ENCODE data around the gene LGSN.
"Not testable (repeated sequence)": the region's sequence is repeated elsewhere in the genome, so short reads cannot be mapped to it uniquely, and the experiment has no call there.

LGSN gene

DNA sequence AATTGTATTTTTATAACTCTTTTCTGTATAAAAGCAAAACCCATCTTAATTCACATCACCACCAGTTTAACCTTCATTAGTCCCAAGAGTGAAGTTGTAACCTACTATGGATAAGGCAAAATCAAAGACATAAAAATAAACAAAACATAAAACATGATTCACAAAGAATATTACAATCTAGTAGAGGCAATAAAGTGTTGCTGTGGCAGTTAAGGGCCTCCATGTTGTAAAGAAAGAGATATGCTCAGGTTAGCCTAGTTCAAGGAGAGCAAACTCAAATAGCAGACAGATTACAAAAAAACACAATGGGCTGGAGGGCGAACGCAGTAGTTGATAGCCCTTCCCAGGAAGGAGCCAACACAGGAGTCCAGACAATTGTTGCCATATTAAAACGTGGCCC, 13.4 kb downstream of the LGSN start:
- DNase-seq (ENCODE audit: low read depth) = no peak

- no peak for DNase-seq (ENCODE audit: low read depth)
These were observed 14.5 kb downstream of the LGSN start for GRCh38 chr6:63305277-63305676.

GRCh38 chr6:63303476-63303875, 16.3 kb downstream of the LGSN start:
- DNase-seq (ENCODE audit: low read depth) = no peak

- no peak for DNase-seq (ENCODE audit: low read depth)
These were observed 20.1 kb downstream of the LGSN start for GRCh38 chr6:63299667-63300066.

DNA sequence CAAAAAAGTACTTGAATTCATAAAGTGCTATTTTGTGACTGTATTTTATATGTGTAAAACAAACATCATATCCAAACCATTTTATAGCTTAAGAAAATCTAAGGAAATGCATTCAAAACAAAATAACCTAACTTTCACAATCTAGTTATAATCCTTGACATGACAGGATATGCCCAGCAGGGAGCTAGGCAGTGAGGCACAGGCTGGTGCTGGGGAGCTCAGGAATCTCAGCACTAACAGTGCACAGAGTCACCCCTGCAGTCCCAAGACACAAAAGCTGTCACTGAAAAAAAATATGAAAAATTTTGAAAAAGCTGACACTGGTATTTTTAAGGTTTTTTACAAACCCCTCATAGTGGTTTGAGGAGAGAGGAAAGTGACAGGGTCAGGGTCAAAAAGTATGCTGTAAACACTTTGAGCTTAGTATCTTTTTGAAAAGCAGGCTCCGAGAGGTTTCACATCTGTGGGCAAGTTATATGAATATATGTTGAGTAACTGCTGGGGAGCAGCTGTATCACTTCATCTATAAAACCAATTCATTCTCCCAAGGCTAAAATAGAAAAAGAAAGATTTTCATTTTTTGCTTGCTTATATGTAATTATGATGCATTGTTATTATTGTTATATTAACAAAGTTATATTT, 24.1 kb downstream of the LGSN start:
- DNase-seq (ENCODE audit: low read depth) = no peak

DNA sequence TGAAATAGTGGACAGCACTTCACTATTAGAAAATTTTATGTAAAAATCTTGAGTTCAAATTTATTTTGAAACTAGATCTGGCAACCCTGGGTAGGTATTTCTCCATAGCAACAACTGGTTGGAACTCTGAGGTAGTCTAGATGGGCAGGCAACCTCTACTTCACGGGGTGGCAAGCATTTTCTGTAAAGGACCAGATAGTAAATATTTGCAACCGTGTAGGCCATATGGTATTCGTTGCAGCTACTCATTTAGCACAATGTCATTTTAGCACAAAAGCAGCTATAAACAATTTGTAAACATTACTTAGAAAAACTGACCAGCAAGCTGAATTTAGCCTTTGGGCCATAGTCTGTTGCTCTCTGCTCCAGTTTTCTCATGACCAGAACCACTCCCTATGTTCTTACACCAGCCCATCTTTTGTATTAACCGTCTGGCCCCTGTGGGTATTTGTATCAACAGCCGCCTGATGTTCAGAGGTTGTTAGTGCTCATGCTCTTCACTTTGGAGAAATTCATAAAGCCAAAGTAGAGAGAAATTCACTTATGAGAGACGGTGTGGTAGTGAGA, 29.2 kb downstream of the LGSN start:
- DNase-seq (ENCODE audit: low read depth) = no peak

DNA sequence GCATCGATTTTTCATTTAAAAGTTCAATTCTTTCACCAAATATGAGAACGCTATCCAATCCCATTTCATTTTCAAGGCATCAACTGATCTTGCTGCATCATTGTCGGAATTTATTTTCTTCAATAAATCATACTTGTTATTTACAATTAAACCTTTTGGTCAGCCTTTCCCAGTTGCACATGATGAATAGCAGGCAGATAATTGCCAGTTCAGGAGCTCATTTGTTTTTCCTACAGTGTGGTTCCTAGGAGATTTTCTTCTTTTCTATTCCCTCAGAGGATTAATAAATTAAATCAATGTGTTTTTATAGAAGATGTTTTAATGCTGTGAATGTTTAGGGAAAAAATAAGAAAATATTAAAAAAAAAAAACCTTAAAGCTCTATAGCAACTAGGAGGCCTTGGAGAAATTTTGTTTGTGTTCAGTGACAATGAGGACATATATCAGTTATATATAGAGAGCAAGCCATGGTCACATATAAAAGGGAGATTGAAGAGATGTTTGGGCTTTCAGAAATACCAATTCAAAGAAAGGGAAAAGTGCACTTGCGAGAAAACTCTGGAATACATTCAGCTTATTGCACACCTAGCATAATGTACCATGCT, 30.4 kb downstream of the LGSN start:
- DNase-seq (ENCODE audit: low read depth) = no peak

GRCh38 chr6:63280639-63281180, 39.1 kb downstream of the LGSN start:
- DNase-seq (ENCODE audit: low read depth) = no peak

GRCh38 chr6:63278916-63279315, 40.9 kb downstream of the LGSN start:
- DNase-seq (ENCODE audit: low read depth) = no peak

DNA sequence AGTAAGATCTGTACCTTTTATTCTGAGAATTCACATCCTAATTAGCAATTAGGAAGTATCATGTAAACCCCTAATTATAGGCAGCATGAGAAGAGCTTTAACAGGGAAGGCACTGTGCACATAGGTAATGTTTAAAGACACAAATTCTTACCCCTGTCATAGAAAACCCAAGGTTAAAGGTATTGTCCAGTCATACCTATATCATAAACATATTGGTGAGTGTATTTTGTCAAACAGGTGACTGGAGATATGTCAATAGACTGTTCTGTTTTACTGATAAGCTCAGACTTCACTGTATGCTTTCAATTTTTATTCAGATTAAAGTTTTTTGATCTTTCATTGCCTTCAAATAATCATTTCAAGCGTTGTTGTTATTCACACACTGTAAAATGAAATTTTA, 43.8 kb downstream of the LGSN start:
- DNase-seq (ENCODE audit: low read depth) = no peak

DNA sequence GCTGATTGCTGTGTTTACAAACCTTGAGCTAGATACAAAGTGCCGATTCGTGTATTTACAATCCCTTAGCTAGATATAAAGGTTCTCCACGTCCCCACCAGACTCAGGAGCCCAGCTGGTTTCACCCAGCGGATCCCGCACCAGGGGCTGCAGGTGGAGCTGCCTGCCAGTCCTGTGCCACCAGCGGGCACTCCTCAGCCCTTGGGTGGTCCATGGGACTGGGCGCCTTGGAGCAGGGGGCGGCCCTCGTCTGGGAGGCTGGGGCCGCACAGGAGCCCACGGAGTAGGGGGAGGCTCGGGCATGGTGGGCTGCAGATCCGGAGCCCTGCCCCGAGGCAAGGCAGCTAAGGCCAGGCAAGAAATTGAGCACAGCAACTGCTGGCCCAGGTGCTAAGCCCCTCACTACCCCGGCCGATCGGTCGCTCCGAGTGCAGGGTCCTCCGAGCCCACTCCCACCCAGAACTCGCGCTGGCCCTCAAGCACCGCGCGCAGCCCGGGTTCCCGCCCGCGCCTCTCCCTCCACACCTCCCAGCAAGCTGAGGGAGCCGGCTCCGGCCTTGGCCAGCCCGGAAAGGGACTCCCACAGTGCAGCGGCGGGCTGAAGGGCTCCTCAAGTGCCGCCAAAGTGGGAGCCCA, 44.9 kb downstream of the LGSN start:
- DNase-seq (ENCODE audit: low read depth) = not testable (repeated sequence)

GRCh38 chr6:63272397-63272796, 47.4 kb downstream of the LGSN start:
- no peak for DNase-seq (ENCODE audit: low read depth)

- no peak for DNase-seq (ENCODE audit: low read depth)
These were observed 50.3 kb downstream of the LGSN start for GRCh38 chr6:63269470-63269869.

DNA sequence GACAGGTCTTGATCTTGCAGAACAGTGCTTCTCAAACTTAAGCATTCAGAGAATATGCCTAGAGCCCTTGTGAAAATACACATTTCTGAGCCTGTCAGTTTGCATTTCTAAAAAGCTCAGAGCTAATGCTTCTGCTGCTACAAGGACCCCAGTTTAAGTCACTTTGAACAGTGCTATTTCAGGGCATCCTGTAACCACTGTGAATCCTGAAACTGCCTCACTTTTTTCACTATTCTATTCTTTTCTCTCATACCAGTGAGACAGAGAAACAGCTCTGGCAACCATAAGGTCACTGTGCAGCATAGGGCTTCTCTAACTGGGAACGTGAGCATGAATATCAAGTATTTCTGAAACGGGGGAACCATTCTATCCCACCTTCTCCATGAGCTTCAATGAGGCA, 51.2 kb downstream of the LGSN start:
- DNase-seq (ENCODE audit: low read depth) = no peak

GRCh38 chr6:63267828-63268227, 52.0 kb downstream of the LGSN start:
- no peak for DNase-seq (ENCODE audit: low read depth)

GRCh38 chr6:63267046-63267445, 52.7 kb downstream of the LGSN start:
- DNase-seq (ENCODE audit: low read depth) = no peak

DNA sequence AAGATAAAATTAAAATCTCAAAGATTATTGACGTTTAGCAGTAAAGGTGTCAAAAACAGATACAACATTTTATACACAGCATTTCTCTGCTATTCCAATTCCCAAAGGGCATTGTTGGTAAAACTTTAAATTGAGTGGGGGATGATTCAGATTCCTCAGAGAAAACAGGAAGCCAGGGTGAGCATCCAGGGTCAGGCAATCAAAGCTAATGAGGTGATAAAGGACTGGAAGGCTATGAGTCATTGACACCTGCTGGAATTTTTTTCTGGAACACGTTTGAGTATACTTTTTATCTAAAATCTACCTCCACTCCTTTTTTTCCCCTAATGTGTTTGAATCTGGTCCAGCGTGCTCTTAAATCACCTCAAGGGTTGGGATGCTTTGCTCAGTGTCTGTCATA, 56.3 kb downstream of the LGSN start:
- DNase-seq (ENCODE audit: low read depth) = no peak

DNA sequence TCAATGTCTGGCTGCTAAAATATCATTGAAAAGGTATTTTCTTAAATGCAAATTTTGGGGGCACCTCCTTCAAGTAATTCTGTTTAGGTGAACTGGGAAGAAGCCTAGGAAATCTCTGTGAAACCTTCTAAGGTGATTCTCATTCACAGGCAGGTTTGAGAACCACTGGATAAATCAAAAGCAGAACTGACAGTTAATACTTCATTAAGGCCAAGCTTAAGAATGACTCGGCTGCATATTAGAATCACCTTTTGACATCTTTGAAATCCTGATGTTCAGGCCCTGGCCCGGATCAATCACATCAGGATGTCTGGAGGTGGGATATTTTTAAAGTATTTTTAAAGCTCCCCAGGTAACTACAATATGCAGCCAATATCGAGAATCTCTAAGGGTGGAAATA, 58.0 kb downstream of the LGSN start:
- DNase-seq (ENCODE audit: low read depth) = no peak

DNA sequence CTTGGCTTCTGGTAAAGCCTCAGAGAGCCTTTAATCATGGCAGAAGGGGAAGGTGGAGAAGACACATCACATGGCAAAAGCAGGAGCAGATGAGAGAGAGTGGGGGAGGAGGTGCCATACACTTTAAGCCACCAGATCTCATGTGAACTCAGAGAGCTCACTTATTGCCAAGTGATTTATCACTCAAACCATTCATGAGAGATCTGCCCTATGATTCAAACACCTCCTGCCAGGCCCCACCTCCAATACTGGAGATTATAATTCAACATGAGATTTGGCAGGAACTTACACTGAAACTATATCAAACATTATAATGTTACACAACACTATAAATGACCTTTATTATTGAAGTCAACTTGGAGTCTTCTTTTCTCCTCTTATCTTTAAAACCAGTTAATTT, 60.6 kb downstream of the LGSN start:
- no peak for DNase-seq (ENCODE audit: low read depth)

GRCh38 chr6:63249875-63250482, 69.8 kb downstream of the LGSN start:
- DNase-seq (ENCODE audit: low read depth) = no peak

DNA sequence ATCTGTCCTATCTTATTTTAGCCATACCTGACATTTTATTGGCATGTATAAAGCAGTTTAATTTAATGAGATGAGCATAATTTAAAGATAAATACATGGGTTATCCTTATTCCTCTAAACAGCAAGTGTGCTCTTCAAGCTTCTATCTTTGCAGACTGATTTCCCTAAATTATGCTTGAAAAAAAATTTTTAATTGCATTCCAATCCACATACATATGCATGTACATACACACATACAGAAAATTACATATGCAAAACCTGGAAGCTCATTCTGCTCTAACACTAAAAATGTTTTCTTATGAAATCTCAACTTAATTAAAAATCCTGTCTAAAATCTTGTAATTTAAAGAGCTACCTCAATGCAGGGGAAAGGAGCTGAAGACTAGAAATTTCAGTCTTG, 73.2 kb downstream of the LGSN start:
- no peak for DNase-seq (ENCODE audit: low read depth)

DNA sequence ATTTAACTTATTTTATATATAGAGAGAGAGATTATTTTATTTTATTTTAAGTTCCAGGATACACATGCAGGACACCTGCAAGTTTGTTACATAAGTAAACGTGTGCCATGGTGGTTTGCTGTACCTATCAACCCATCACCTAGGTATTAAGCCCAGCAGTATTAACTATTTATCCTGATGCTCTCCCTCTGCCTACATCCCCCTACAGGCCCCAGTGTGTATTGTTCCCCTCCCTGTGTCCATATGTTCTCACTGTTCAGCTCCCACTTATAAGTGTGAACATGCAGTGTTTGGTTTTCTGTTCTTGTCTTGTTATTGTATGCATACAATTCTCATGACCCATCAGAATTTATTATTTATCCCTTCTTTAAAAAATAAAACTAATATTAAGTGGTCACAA, 73.9 kb downstream of the LGSN start:
- DNase-seq (ENCODE audit: low read depth) = no peak

DNA sequence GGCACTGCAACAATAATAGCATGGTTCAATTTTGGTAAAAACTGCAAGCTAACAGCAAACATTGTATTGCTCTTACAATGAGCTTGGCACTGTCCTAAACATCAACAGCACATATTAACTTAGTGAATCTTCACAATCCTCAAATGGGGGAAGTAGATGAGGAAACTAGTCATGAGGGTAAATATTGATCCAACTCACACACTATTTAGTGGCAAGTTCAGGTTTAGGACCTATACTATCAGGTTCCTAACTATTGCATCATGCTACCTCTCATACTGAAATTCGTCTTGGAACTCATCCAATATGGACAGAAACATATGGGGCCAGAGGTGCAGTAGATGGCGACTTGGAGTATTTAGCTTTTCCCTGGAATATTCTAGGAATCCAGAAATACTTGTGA, 74.4 kb downstream of the LGSN start:
- no peak for DNase-seq (ENCODE audit: low read depth)

All from HS-27A (cell line).